Measurements from ENCODE around the gene TYRP1. TPM values are rescaled to one million over a fixed set of nuclear protein-coding genes. Genes with fewer than 3 reads are reported as not detected.

The TYRP1 gene
- total RNA-seq, 1 experiment from 2014 or later, result 5.8 TPM

GRCh38 chr9:12696931-12697622 lies 3.9 kb downstream of the TYRP1 start:
- DNase-seq (ENCODE audit: low read depth), result no peak

GRCh38 chr9:12697719-12698118 lies 4.5 kb downstream of the TYRP1 start:
- DNase-seq (ENCODE audit: low read depth), result no peak

- no peak for DNase-seq (ENCODE audit: low read depth)
Measured at GRCh38 chr9:12698266-12698665, 5.1 kb downstream of the TYRP1 start.

GRCh38 chr9:12698986-12699385 lies 5.8 kb downstream of the TYRP1 start:
- no peak for DNase-seq (ENCODE audit: low read depth)

- DNase-seq (ENCODE audit: low read depth), result no peak
Measured at GRCh38 chr9:12699529-12699928, 6.3 kb downstream of the TYRP1 start.

GRCh38 chr9:12701126-12701525 lies 7.9 kb downstream of the TYRP1 start:
- no peak for DNase-seq (ENCODE audit: low read depth)

- DNase-seq (ENCODE audit: low read depth), result peak; percentile 73
Measured at GRCh38 chr9:12702160-12702758, 9.1 kb downstream of the TYRP1 start.

GRCh38 chr9:12703996-12704395 lies 10.8 kb downstream of the TYRP1 start:
- no peak for DNase-seq (ENCODE audit: low read depth)

- no peak for DNase-seq (ENCODE audit: low read depth)
Measured at GRCh38 chr9:12705738-12706391, 12.7 kb downstream of the TYRP1 start.

- peak; percentile 76 for DNase-seq (ENCODE audit: low read depth)
Measured at GRCh38 chr9:12708562-12709298, 15.5 kb downstream of the TYRP1 start.

GRCh38 chr9:12712532-12712931 lies 19.3 kb downstream of the TYRP1 start:
- DNase-seq (ENCODE audit: low read depth), result no peak

- no peak for DNase-seq (ENCODE audit: low read depth)
Measured at GRCh38 chr9:12715268-12715667, 22.1 kb downstream of the TYRP1 start.

GRCh38 chr9:12716823-12717600 lies 23.8 kb downstream of the TYRP1 start:
- no peak for DNase-seq (ENCODE audit: low read depth)

- no peak for DNase-seq (ENCODE audit: low read depth)
Measured at GRCh38 chr9:12717907-12718306, 24.7 kb downstream of the TYRP1 start.

- peak; percentile 34 for DNase-seq (ENCODE audit: low read depth)
Measured at GRCh38 chr9:12718482-12719026, 25.4 kb downstream of the TYRP1 start.

- no peak for DNase-seq (ENCODE audit: low read depth)
Measured at GRCh38 chr9:12719431-12719830, 26.2 kb downstream of the TYRP1 start.

GRCh38 chr9:12720551-12720950 lies 27.4 kb downstream of the TYRP1 start:
- no peak for DNase-seq (ENCODE audit: low read depth)

- DNase-seq (ENCODE audit: low read depth), result peak; percentile 32
Measured at GRCh38 chr9:12722131-12722530, 28.9 kb downstream of the TYRP1 start.

GRCh38 chr9:12723409-12724028 lies 30.3 kb downstream of the TYRP1 start:
- no peak for DNase-seq (ENCODE audit: low read depth)

GRCh38 chr9:12726795-12727194 lies 33.6 kb downstream of the TYRP1 start:
- no peak for DNase-seq (ENCODE audit: low read depth)

GRCh38 chr9:12730198-12730597 lies 37.0 kb downstream of the TYRP1 start:
- DNase-seq (ENCODE audit: low read depth), result no peak
